ENCODE measurements around the gene CSF2RB.

The CSF2RB gene

DNA sequence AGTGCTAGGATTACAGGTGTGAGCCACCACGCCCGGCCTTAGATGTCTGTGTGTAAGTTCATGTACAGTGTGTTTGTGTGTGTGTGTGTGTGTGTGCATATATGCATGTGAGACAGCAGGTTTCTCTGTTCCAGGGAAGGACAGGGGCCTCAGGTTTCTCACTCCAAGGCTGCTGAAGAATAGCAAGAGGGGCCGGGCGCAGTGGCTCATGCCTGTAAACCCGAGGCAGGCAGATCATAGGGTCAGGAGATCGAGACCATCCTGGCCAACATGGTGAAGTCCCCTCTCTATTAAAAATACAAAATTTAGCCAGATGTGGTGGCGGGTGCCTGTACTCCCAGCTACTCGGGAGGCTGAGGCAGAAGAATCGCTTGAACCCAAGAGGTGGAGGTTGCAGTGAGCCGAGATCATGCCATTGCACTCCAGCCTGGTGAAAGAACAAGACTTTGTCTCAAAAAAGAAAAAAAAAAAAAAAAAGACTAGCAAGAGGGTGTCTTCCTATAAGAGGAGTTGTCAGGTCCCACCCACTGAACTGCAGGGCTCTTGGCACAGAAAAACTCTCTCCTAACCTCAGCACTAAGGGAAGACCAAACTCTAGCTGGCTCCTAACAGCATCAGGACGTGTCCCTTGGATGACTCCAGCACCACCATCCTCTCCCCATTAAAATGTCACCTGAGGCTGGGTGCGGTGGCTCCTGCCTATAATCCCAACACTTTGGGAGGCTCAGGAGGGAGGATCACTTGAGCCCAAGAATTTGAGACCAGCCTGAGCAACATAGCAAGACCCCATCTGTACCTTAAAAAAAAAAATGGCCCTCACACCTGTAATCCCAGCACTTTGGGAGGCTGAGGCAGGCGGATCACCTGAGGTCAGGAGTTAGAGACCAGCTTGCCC, 65.8 kb downstream of the CSF2RB start:
- Histone ChIP-seq H3K9ac (no peak overlapping the region), H3K9me3 (ENCODE audit: control insufficient read depth, low read length) (no peaks in the 10 kb centered on the region), H2AFZ (no peak overlapping the region), H3K79me2 (no peaks in the 10 kb centered on the region), H3K4me1 (no peaks in the 10 kb centered on the region), H3K27ac (no peak overlapping the region), H3K4me2 (ENCODE audit: low read length) (no peak overlapping the region), H3K27me3 (ENCODE audit: control insufficient read depth, insufficient read depth, low read length) (no peaks in the 10 kb centered on the region), H3K4me3 (ENCODE audit: low read depth, low read length) (no peak overlapping the region), H3K36me3 (ENCODE audit: control insufficient read depth, insufficient read depth, low read length) (no peaks in the 10 kb centered on the region)
- TF ChIP-seq, protein P1, sequence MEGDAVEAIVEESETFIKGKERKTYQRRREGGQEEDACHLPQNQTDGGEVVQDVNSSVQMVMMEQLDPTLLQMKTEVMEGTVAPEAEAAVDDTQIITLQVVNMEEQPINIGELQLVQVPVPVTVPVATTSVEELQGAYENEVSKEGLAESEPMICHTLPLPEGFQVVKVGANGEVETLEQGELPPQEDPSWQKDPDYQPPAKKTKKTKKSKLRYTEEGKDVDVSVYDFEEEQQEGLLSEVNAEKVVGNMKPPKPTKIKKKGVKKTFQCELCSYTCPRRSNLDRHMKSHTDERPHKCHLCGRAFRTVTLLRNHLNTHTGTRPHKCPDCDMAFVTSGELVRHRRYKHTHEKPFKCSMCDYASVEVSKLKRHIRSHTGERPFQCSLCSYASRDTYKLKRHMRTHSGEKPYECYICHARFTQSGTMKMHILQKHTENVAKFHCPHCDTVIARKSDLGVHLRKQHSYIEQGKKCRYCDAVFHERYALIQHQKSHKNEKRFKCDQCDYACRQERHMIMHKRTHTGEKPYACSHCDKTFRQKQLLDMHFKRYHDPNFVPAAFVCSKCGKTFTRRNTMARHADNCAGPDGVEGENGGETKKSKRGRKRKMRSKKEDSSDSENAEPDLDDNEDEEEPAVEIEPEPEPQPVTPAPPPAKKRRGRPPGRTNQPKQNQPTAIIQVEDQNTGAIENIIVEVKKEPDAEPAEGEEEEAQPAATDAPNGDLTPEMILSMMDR (IDR thresholded peaks at IDR 0.05) = no peak

DNA sequence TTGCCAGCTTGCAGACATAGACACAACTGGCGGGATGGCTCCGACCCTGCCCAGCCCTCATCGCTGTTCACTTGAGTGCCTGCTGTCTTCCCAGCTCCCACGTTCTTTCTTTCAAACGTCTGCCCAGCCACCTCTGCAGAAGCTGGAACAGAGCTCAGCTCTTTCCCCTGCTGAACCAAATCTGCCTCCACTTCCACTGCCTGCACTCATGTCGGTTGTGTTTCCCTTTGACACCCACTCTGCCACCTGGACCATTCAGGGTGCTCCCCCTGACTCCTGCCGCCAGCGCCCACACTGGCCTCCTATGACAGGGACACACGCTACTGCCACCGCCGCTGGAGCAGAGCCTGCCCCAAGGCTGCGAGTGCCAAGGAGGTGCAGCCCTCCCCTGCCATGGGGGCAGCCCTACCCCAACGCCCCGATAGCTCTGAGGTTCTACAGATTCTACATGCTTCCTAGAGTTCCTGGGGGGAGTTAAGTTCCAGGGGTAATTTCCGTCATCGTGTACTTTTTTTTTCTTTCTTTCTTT, 67.9 kb downstream of the CSF2RB start:
- no peak overlapping the region for H3K4me3 ChIP-seq (ENCODE audit: low read depth, low read length)
- H3K9ac ChIP-seq = no peak overlapping the region
- no peak overlapping the region for H3K4me2 ChIP-seq (ENCODE audit: low read length)
- no peak overlapping the region for H3K27ac ChIP-seq
- TF ChIP-seq, protein P1 (IDR thresholded peaks at IDR 0.05) = no peak
- H3K27me3 ChIP-seq (ENCODE audit: control insufficient read depth, insufficient read depth, low read length) = no peaks in the 10 kb centered on the region
- H3K4me1 ChIP-seq = no peaks in the 10 kb centered on the region
- H3K79me2 ChIP-seq = no peaks in the 10 kb centered on the region
- no peaks in the 10 kb centered on the region for H3K9me3 ChIP-seq (ENCODE audit: control insufficient read depth, low read length)
- H3K36me3 ChIP-seq (ENCODE audit: control insufficient read depth, insufficient read depth, low read length) = no peaks in the 10 kb centered on the region
- H2AFZ ChIP-seq = no peak overlapping the region

DNA sequence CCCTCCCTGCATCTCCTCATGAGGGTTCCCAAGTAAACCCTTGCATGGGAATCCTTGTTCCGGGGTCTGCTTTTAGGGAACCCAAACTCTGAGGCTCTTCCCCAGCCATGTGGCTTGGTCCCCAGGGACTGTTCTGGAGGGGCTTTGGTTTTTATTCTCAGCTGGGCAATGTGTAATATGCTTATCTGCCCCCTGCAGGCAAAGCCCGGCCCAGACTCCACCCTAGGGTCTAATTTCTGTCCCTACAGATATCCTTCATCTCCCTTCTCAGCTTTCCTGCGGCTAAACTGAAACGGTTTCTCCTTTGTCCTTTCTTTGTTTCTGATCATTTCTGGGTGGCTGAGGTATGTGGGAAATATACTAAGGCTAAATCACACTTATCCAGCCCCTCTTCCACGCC, 68.7 kb downstream of the CSF2RB start:
- Histone ChIP-seq H3K79me2 (no peaks in the 10 kb centered on the region), H2AFZ (no peak overlapping the region), H3K27me3 (ENCODE audit: control insufficient read depth, insufficient read depth, low read length) (no peaks in the 10 kb centered on the region), H3K9ac (no peak overlapping the region), H3K9me3 (ENCODE audit: control insufficient read depth, low read length) (no peaks in the 10 kb centered on the region), H3K4me1 (no peaks in the 10 kb centered on the region), H3K4me3 (ENCODE audit: low read depth, low read length) (no peak overlapping the region), H3K4me2 (ENCODE audit: low read length) (no peak overlapping the region), H3K36me3 (ENCODE audit: control insufficient read depth, insufficient read depth, low read length) (no peaks in the 10 kb centered on the region), H3K27ac (no peak overlapping the region)
- TF ChIP-seq, protein P1 (IDR thresholded peaks at IDR 0.05) = no peak

DNA sequence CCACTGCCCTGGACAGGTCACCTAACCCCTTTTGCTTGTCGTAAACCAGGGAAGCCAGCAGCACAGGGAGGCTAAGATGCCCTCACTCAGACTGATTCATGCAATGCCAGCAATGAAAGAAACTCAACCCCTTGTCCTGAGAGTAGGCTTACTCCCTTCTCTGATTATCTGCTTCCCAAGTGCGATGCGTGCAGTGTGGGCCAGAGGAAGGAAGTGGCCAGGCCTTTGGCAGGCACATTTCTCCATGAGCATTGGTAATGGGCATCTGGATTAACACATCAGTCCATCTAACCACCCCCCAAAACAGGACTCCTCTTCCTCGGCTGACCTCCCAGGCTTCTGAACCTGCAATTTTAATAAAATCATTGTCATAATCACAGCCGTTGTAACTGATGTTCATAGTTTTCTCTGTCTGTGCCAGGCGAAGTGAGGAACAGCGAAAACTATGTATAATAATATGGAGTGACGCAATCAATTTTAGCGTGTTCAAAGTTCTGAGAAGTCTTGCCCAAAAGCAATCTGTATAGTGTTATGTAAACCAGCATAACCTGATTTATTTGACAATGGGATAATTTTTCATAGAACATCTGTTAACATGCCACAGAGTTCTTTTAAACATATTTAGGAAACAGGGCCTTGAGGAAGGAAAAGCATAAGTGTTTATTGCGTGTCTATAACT, 71.9 kb downstream of the CSF2RB start:
- Histone ChIP-seq H3K79me2 (no peaks in the 10 kb centered on the region), H3K4me3 (ENCODE audit: low read depth, low read length) (no peak overlapping the region), H3K36me3 (ENCODE audit: control insufficient read depth, insufficient read depth, low read length) (no peaks in the 10 kb centered on the region), H3K9me3 (ENCODE audit: control insufficient read depth, low read length) (no peaks in the 10 kb centered on the region), H2AFZ (no peak overlapping the region), H3K27ac (no peak overlapping the region), H3K9ac (no peak overlapping the region), H3K4me1 (no peaks in the 10 kb centered on the region), H3K4me2 (ENCODE audit: low read length) (no peak overlapping the region), H3K27me3 (ENCODE audit: control insufficient read depth, insufficient read depth, low read length) (no peaks in the 10 kb centered on the region)
- TF ChIP-seq, protein P1 (IDR thresholded peaks at IDR 0.05) = no peak
